ENCODE measurements around the gene LRRC74B. TPM values are rescaled to one million over a fixed set of nuclear protein-coding genes. Genes with fewer than 3 reads are reported as not detected.

Gene LRRC74B
- total RNA-seq, 1 donor, result not detected

DNA sequence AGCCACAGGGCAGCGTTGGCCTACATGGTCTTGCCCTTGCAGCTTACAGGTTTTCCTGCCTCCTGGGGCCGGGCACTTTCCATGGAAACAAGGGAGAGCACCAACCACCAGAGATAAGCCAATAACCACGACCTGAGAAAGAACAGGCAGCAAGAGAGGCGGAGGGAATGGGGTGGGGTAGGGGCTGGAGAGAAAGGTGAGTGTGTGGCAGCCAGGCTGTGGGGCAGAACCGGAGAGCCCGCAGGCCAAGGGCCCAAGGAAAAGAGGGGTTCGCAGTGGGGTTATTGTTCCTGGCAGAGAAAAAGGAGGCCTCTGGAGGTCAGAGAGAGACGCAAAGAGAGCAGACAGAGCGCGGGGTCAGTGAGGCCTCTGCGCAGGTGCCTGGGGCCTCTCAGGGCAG, 33.2 kb downstream of the LRRC74B start:
- H3K36me3 ChIP-seq (ENCODE audit: insufficient read depth, low read length), result no peaks in the 10 kb centered on the region
- no peak overlapping the region for H3K4me2 ChIP-seq (ENCODE audit: insufficient read depth, low read length)
- DNase-seq (ENCODE audit: insufficient read length, low spot score, missing footprints), result no peak
- no peaks in the 10 kb centered on the region for H3K79me2 ChIP-seq (ENCODE audit: insufficient read depth, low read length)
- no peaks in the 10 kb centered on the region for H3K27me3 ChIP-seq (ENCODE audit: insufficient read depth, low read length)
- no peak overlapping the region for H3K4me3 ChIP-seq (ENCODE audit: insufficient read depth, low read length)
- H4K20me1 ChIP-seq (ENCODE audit: insufficient read depth, low read length), result no peaks in the 10 kb centered on the region
- no peak overlapping the region for H3K27ac ChIP-seq (ENCODE audit: low read depth, low read length)
- H3K4me1 ChIP-seq (ENCODE audit: insufficient read depth, low read length), result peaks cover 7% of the 10 kb centered on the region
- H2AFZ ChIP-seq (ENCODE audit: low read length), result no peak overlapping the region
- TF ChIP-seq, protein P1, sequence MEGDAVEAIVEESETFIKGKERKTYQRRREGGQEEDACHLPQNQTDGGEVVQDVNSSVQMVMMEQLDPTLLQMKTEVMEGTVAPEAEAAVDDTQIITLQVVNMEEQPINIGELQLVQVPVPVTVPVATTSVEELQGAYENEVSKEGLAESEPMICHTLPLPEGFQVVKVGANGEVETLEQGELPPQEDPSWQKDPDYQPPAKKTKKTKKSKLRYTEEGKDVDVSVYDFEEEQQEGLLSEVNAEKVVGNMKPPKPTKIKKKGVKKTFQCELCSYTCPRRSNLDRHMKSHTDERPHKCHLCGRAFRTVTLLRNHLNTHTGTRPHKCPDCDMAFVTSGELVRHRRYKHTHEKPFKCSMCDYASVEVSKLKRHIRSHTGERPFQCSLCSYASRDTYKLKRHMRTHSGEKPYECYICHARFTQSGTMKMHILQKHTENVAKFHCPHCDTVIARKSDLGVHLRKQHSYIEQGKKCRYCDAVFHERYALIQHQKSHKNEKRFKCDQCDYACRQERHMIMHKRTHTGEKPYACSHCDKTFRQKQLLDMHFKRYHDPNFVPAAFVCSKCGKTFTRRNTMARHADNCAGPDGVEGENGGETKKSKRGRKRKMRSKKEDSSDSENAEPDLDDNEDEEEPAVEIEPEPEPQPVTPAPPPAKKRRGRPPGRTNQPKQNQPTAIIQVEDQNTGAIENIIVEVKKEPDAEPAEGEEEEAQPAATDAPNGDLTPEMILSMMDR (IDR thresholded peaks at IDR 0.05; ENCODE audit: extremely low read depth, low read depth, low read length), result no peak
- H3K9me3 ChIP-seq (ENCODE audit: low read depth, low read length), result no peaks in the 10 kb centered on the region

DNA sequence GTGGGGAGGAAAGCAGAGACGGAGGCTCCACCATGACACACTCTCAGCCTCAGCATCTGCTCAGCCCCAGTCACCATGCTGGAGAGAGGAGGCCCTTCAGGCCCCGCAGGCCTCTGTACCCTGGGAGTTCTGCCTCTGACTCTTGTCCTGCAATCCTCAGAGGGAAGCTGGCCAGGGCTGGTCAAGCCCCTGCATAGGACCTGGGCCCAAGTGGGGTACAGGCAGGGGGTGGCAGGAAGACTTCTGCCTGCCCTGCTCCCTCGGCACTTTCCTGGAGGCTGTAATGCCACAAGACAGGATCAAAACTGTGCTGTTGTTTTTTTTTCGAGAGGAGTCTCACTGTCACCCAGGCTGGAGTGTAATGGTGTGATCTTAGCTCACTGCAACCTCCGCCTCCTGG, 33.7 kb downstream of the LRRC74B start:
- H3K4me3 ChIP-seq (ENCODE audit: insufficient read depth, low read length), result no peak overlapping the region
- no peak overlapping the region for H2AFZ ChIP-seq (ENCODE audit: low read length)
- TF ChIP-seq, protein P1 (IDR thresholded peaks at IDR 0.05; ENCODE audit: extremely low read depth, low read depth, low read length), result no peak
- H4K20me1 ChIP-seq (ENCODE audit: insufficient read depth, low read length), result no peaks in the 10 kb centered on the region
- no peaks in the 10 kb centered on the region for H3K36me3 ChIP-seq (ENCODE audit: insufficient read depth, low read length)
- H3K4me1 ChIP-seq (ENCODE audit: insufficient read depth, low read length), result peaks cover under 1% of the 10 kb centered on the region
- H3K27ac ChIP-seq (ENCODE audit: low read depth, low read length), result no peak overlapping the region
- H3K9me3 ChIP-seq (ENCODE audit: low read depth, low read length), result no peaks in the 10 kb centered on the region
- no peak overlapping the region for H3K4me2 ChIP-seq (ENCODE audit: insufficient read depth, low read length)
- H3K27me3 ChIP-seq (ENCODE audit: insufficient read depth, low read length), result no peaks in the 10 kb centered on the region
- no peak for DNase-seq (ENCODE audit: insufficient read length, low spot score, missing footprints)
- H3K79me2 ChIP-seq (ENCODE audit: insufficient read depth, low read length), result no peaks in the 10 kb centered on the region

GRCh38 chr22:21080435-21081137, 34.8 kb downstream of the LRRC74B start:
- TF ChIP-seq, protein P1 (IDR thresholded peaks at IDR 0.05; ENCODE audit: extremely low read depth, low read depth, low read length), result no peak
- H3K27ac ChIP-seq (ENCODE audit: low read depth, low read length), result no peak overlapping the region
- no peak overlapping the region for H3K4me3 ChIP-seq (ENCODE audit: insufficient read depth, low read length)
- H2AFZ ChIP-seq (ENCODE audit: low read length), result no peak overlapping the region
- H3K79me2 ChIP-seq (ENCODE audit: insufficient read depth, low read length), result no peaks in the 10 kb centered on the region
- H3K9me3 ChIP-seq (ENCODE audit: low read depth, low read length), result no peaks in the 10 kb centered on the region
- no peaks in the 10 kb centered on the region for H3K36me3 ChIP-seq (ENCODE audit: insufficient read depth, low read length)
- H3K27me3 ChIP-seq (ENCODE audit: insufficient read depth, low read length), result no peaks in the 10 kb centered on the region
- H3K4me1 ChIP-seq (ENCODE audit: insufficient read depth, low read length), result no peaks in the 10 kb centered on the region
- no peaks in the 10 kb centered on the region for H4K20me1 ChIP-seq (ENCODE audit: insufficient read depth, low read length)
- no peak overlapping the region for H3K4me2 ChIP-seq (ENCODE audit: insufficient read depth, low read length)
- no peak for DNase-seq (ENCODE audit: insufficient read length, low spot score, missing footprints)

GRCh38 chr22:21082248-21082647, 36.5 kb downstream of the LRRC74B start:
- no peak for DNase-seq (ENCODE audit: insufficient read length, low spot score, missing footprints)
- no peaks in the 10 kb centered on the region for H3K9me3 ChIP-seq (ENCODE audit: low read depth, low read length)
- H3K4me2 ChIP-seq (ENCODE audit: insufficient read depth, low read length), result no peak overlapping the region
- H3K4me3 ChIP-seq (ENCODE audit: insufficient read depth, low read length), result no peak overlapping the region
- TF ChIP-seq, protein P1 (IDR thresholded peaks at IDR 0.05; ENCODE audit: extremely low read depth, low read depth, low read length), result no peak
- H3K4me1 ChIP-seq (ENCODE audit: insufficient read depth, low read length), result no peaks in the 10 kb centered on the region
- no peaks in the 10 kb centered on the region for H3K36me3 ChIP-seq (ENCODE audit: insufficient read depth, low read length)
- no peaks in the 10 kb centered on the region for H3K27me3 ChIP-seq (ENCODE audit: insufficient read depth, low read length)
- no peak overlapping the region for H3K27ac ChIP-seq (ENCODE audit: low read depth, low read length)
- no peak overlapping the region for H2AFZ ChIP-seq (ENCODE audit: low read length)
- H4K20me1 ChIP-seq (ENCODE audit: insufficient read depth, low read length), result no peaks in the 10 kb centered on the region
- no peaks in the 10 kb centered on the region for H3K79me2 ChIP-seq (ENCODE audit: insufficient read depth, low read length)

Data from osteoblast (primary cell).